Measurements from ENCODE around the gene AUTS2.

AUTS2 gene

GRCh38 chr7:70217571-70217970 lies 619.3 kb downstream of the AUTS2 start:
- H3K79me2 ChIP-seq (ENCODE audit: insufficient read depth, low read length) = no peaks in the 10 kb centered on the region
- TF ChIP-seq EZH2phosphoT487 (IDR thresholded peaks at IDR 0.05; ENCODE audit: borderline replicate concordance) (no peak), CTCF (conservative IDR thresholded peaks at IDR 0.05; ENCODE audit: low read length) (no peak)
- no peaks in the 10 kb centered on the region for H4K20me1 ChIP-seq (ENCODE audit: insufficient read depth, low read length, poor library complexity, severe bottlenecking)
- H3K36me3 ChIP-seq (ENCODE audit: insufficient read depth, low read length) = no peaks in the 10 kb centered on the region
- no peaks in the 10 kb centered on the region for H3K9me2 ChIP-seq (replicated peaks; ENCODE audit: low read depth, low read length)
- peak overlapping the region; percentile 18 for H3K4me2 ChIP-seq (ENCODE audit: low read depth, low read length, poor library complexity, severe bottlenecking)
- H3K9me3 ChIP-seq (ENCODE audit: insufficient read depth, low read depth, low read length) = no peaks in the 10 kb centered on the region
- no peaks in the 10 kb centered on the region for H3K27me3 ChIP-seq (ENCODE audit: insufficient read depth, low read length, poor library complexity, severe bottlenecking)
- H3K4me3 ChIP-seq (ENCODE audit: low read length, poor library complexity, severe bottlenecking) = no peak overlapping the region
- no peak overlapping the region for H3K9ac ChIP-seq (ENCODE audit: low read depth, low read length, poor library complexity, severe bottlenecking)
- H2AFZ ChIP-seq (ENCODE audit: low read length) = no peak overlapping the region
- peaks cover 38% of the 10 kb centered on the region for H3K4me1 ChIP-seq (ENCODE audit: insufficient read depth, low read length, poor library complexity, severe bottlenecking)
- no peaks in the 10 kb centered on the region for H3F3A ChIP-seq (ENCODE audit: low read depth)

- Histone ChIP-seq H4K20me1 (ENCODE audit: insufficient read depth, low read length, poor library complexity, severe bottlenecking) (no peaks in the 10 kb centered on the region), H3F3A (ENCODE audit: low read depth) (no peaks in the 10 kb centered on the region), H3K4me3 (ENCODE audit: low read length, poor library complexity, severe bottlenecking) (no peak overlapping the region), H3K27me3 (ENCODE audit: insufficient read depth, low read length, poor library complexity, severe bottlenecking) (no peaks in the 10 kb centered on the region), H3K36me3 (ENCODE audit: insufficient read depth, low read length) (no peaks in the 10 kb centered on the region), H3K9ac (ENCODE audit: low read depth, low read length, poor library complexity, severe bottlenecking) (no peak overlapping the region), H3K9me2 (replicated peaks; ENCODE audit: low read depth, low read length) (no peaks in the 10 kb centered on the region), H2AFZ (ENCODE audit: low read length) (no peak overlapping the region), H3K9me3 (ENCODE audit: insufficient read depth, low read depth, low read length) (no peaks in the 10 kb centered on the region), H3K4me1 (ENCODE audit: insufficient read depth, low read length, poor library complexity, severe bottlenecking) (peaks cover 38% of the 10 kb centered on the region), H3K79me2 (ENCODE audit: insufficient read depth, low read length) (no peaks in the 10 kb centered on the region), H3K4me2 (ENCODE audit: low read depth, low read length, poor library complexity, severe bottlenecking) (peak overlapping the region; percentile 18)
- TF ChIP-seq EZH2phosphoT487 (IDR thresholded peaks at IDR 0.05; ENCODE audit: borderline replicate concordance) (no peak), CTCF (conservative IDR thresholded peaks at IDR 0.05; ENCODE audit: low read length) (no peak)
Observed at GRCh38 chr7:70218006-70218405, 619.7 kb downstream of the AUTS2 start.

- H3K9ac ChIP-seq (ENCODE audit: low read depth, low read length, poor library complexity, severe bottlenecking) = no peak overlapping the region
- H3K4me2 ChIP-seq (ENCODE audit: low read depth, low read length, poor library complexity, severe bottlenecking) = no peak overlapping the region
- H2AFZ ChIP-seq (ENCODE audit: low read length) = no peak overlapping the region
- H3K36me3 ChIP-seq (ENCODE audit: insufficient read depth, low read length) = no peaks in the 10 kb centered on the region
- H3K9me3 ChIP-seq (ENCODE audit: insufficient read depth, low read depth, low read length) = no peaks in the 10 kb centered on the region
- H3K27me3 ChIP-seq (ENCODE audit: insufficient read depth, low read length, poor library complexity, severe bottlenecking) = no peaks in the 10 kb centered on the region
- no peak overlapping the region for H3K4me3 ChIP-seq (ENCODE audit: low read length, poor library complexity, severe bottlenecking)
- TF ChIP-seq CTCF (conservative IDR thresholded peaks at IDR 0.05; ENCODE audit: low read length) (no peak), EZH2phosphoT487 (IDR thresholded peaks at IDR 0.05; ENCODE audit: borderline replicate concordance) (no peak)
- no peaks in the 10 kb centered on the region for H3K9me2 ChIP-seq (replicated peaks; ENCODE audit: low read depth, low read length)
- H3F3A ChIP-seq (ENCODE audit: low read depth) = no peaks in the 10 kb centered on the region
- no peaks in the 10 kb centered on the region for H3K79me2 ChIP-seq (ENCODE audit: insufficient read depth, low read length)
- no peaks in the 10 kb centered on the region for H4K20me1 ChIP-seq (ENCODE audit: insufficient read depth, low read length, poor library complexity, severe bottlenecking)
- H3K4me1 ChIP-seq (ENCODE audit: insufficient read depth, low read length, poor library complexity, severe bottlenecking) = peaks cover 30% of the 10 kb centered on the region
Observed at GRCh38 chr7:70219061-70219460, 620.8 kb downstream of the AUTS2 start.
